ENCODE data around the gene PNMA8B. TPM values are rescaled to one million over a fixed set of nuclear protein-coding genes. Genes with fewer than 3 reads are reported as not detected.
"Not testable (repeated sequence)": the region's sequence is repeated elsewhere in the genome, so short reads cannot be mapped to it uniquely, and the experiment has no call there.

Gene PNMA8B
- total RNA-seq, 1 donor from 2014 or later, result 2.5 TPM

- no peak overlapping the region for H3K27ac Mint-ChIP-seq (ENCODE audit: unreplicated experiment)
Measured at GRCh38 chr19:46528601-46529590, 33.2 kb upstream of the PNMA8B start.

DNA sequence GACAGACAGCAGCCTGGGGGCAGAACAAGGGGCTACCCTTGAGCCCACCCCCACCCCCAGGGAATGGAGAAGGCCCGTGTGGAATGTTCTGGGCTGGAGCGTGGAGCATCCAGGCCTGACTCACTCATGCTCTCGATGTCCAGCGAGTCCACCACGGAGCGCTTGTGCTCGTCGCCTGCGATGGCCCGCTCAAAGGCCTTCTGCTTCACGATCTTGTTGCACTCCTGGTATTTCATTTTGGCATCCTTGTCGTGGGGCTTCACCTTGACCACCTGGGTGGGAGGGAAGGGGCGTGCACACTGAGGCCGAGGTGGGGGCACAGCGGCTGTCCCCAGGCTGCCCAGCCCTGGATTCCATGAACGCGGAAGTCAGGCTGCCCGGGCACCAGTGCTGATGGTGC is 31.1 kb upstream of the PNMA8B start:
- not testable (repeated sequence) for H3K4me1 Mint-ChIP-seq (ENCODE audit: unreplicated experiment); H3K4me3 Mint-ChIP-seq (ENCODE audit: unreplicated experiment); H3K27me3 Mint-ChIP-seq (ENCODE audit: unreplicated experiment); H3K27ac Mint-ChIP-seq (ENCODE audit: unreplicated experiment); H3K36me3 Mint-ChIP-seq (ENCODE audit: unreplicated experiment); DNase-seq (ENCODE audit: extremely low spot score, unreplicated experiment); H3K9me3 Mint-ChIP-seq (ENCODE audit: unreplicated experiment)

More at GRCh38 chr19:46528601-46529590, 33.2 kb upstream of the PNMA8B start:
- Mint-ChIP-seq H3K36me3 (ENCODE audit: unreplicated experiment) (no peaks in the 10 kb centered on the region), H3K4me1 (ENCODE audit: unreplicated experiment) (peaks cover 9% of the 10 kb centered on the region), H3K27me3 (ENCODE audit: unreplicated experiment) (peaks cover 3% of the 10 kb centered on the region), H3K4me3 (ENCODE audit: unreplicated experiment) (no peak overlapping the region), H3K9me3 (ENCODE audit: unreplicated experiment) (no peaks in the 10 kb centered on the region)
- TF ChIP-seq, protein P1, sequence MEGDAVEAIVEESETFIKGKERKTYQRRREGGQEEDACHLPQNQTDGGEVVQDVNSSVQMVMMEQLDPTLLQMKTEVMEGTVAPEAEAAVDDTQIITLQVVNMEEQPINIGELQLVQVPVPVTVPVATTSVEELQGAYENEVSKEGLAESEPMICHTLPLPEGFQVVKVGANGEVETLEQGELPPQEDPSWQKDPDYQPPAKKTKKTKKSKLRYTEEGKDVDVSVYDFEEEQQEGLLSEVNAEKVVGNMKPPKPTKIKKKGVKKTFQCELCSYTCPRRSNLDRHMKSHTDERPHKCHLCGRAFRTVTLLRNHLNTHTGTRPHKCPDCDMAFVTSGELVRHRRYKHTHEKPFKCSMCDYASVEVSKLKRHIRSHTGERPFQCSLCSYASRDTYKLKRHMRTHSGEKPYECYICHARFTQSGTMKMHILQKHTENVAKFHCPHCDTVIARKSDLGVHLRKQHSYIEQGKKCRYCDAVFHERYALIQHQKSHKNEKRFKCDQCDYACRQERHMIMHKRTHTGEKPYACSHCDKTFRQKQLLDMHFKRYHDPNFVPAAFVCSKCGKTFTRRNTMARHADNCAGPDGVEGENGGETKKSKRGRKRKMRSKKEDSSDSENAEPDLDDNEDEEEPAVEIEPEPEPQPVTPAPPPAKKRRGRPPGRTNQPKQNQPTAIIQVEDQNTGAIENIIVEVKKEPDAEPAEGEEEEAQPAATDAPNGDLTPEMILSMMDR (IDR thresholded peaks at IDR 0.05), result no peak
- DNase-seq (ENCODE audit: extremely low spot score, unreplicated experiment), result no peak

- Mint-ChIP-seq H3K27ac (ENCODE audit: unreplicated experiment) (no peak overlapping the region), H3K36me3 (ENCODE audit: unreplicated experiment) (no peaks in the 10 kb centered on the region), H3K9me3 (ENCODE audit: unreplicated experiment) (no peaks in the 10 kb centered on the region), H3K27me3 (ENCODE audit: unreplicated experiment) (peaks cover 3% of the 10 kb centered on the region), H3K4me1 (ENCODE audit: unreplicated experiment) (peaks cover under 1% of the 10 kb centered on the region), H3K4me3 (ENCODE audit: unreplicated experiment) (no peak overlapping the region)
- TF ChIP-seq, protein P1 (IDR thresholded peaks at IDR 0.05), result no peak
- DNase-seq (ENCODE audit: extremely low spot score, unreplicated experiment), result no peak
Measured at GRCh38 chr19:46524308-46524707, 28.6 kb upstream of the PNMA8B start.

DNA sequence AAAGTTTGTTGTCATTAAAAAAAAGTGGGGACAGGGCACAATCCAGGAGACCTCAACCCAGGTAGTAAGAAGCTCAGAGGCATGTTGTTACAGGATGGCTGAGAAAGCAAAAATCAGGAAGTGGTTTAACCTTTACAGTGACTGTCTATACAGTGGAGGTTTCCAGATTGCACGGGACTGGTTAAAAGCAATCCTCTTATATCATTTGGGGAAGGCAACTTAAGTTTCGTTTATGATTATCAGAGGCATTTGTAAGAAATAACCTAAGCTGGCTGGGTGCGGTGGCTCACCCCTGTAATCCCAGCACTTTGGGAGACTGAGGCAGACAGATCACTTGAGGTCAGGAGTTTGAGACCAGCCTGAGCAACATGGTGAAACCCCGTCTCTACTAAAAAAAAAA is 27.3 kb upstream of the PNMA8B start:
- H3K27me3 Mint-ChIP-seq (ENCODE audit: unreplicated experiment); H3K36me3 Mint-ChIP-seq (ENCODE audit: unreplicated experiment); H3K4me1 Mint-ChIP-seq (ENCODE audit: unreplicated experiment); DNase-seq (ENCODE audit: extremely low spot score, unreplicated experiment); H3K27ac Mint-ChIP-seq (ENCODE audit: unreplicated experiment); H3K9me3 Mint-ChIP-seq (ENCODE audit: unreplicated experiment); H3K4me3 Mint-ChIP-seq (ENCODE audit: unreplicated experiment): not testable (repeated sequence)

- no peaks in the 10 kb centered on the region for H3K9me3 Mint-ChIP-seq (ENCODE audit: unreplicated experiment)
- H3K27me3 Mint-ChIP-seq (ENCODE audit: unreplicated experiment), result peaks cover 5% of the 10 kb centered on the region
- no peak for DNase-seq (ENCODE audit: extremely low spot score, unreplicated experiment)
- no peaks in the 10 kb centered on the region for H3K36me3 Mint-ChIP-seq (ENCODE audit: unreplicated experiment)
- H3K4me1 Mint-ChIP-seq (ENCODE audit: unreplicated experiment), result no peaks in the 10 kb centered on the region
- TF ChIP-seq, protein P1 (IDR thresholded peaks at IDR 0.05), result no peak
- no peak overlapping the region for H3K27ac Mint-ChIP-seq (ENCODE audit: unreplicated experiment)
- no peak overlapping the region for H3K4me3 Mint-ChIP-seq (ENCODE audit: unreplicated experiment)
Measured at GRCh38 chr19:46521241-46521868, 25.7 kb upstream of the PNMA8B start.

GRCh38 chr19:46520616-46521015 is 24.9 kb upstream of the PNMA8B start:
- Mint-ChIP-seq H3K9me3 (ENCODE audit: unreplicated experiment) (no peaks in the 10 kb centered on the region), H3K36me3 (ENCODE audit: unreplicated experiment) (no peaks in the 10 kb centered on the region), H3K4me3 (ENCODE audit: unreplicated experiment) (no peak overlapping the region), H3K27ac (ENCODE audit: unreplicated experiment) (no peak overlapping the region), H3K27me3 (ENCODE audit: unreplicated experiment) (peaks cover 9% of the 10 kb centered on the region), H3K4me1 (ENCODE audit: unreplicated experiment) (no peaks in the 10 kb centered on the region)
- no peak for DNase-seq (ENCODE audit: extremely low spot score, unreplicated experiment)
- TF ChIP-seq, protein P1 (IDR thresholded peaks at IDR 0.05), result no peak
